ENCODE measurements around the gene MFSD11. TPM values are rescaled to one million over a fixed set of nuclear protein-coding genes. Genes with fewer than 3 reads are reported as not detected.
"Not testable (repeated sequence)": the region's sequence is repeated elsewhere in the genome, so short reads cannot be mapped to it uniquely, and the experiment has no call there.

MFSD11 gene
- total RNA-seq, 2 experiments from 2014 or later, result 10.3 to 15.1 TPM

- Mint-ChIP-seq H3K27ac (no peak overlapping the region), H3K9me3 (ENCODE audit: low read depth) (no peaks in the 10 kb centered on the region), H3K27me3 (no peaks in the 10 kb centered on the region), H3K4me1 (peaks cover 48% of the 10 kb centered on the region), H3K4me3 (no peak overlapping the region), H3K36me3 (ENCODE audit: low read depth) (peaks cover 77% of the 10 kb centered on the region)
- DNase-seq (no peak), ATAC-seq (no peak)
- intact Hi-C loops (cut with DNase I, micrococcal nuclease), result loop anchor here in 1 of 2 experiments (10.0 kb wide), 1 partner anchor 194 kb away; no protein-coding TSS in a partner anchor
- CTCF ChIA-PET, result interaction anchor here (1.0 kb wide), 1 partner anchor 10 kb away, joined by 4 read pairs; no protein-coding TSS in a partner anchor
- POLR2A ChIA-PET, result no interaction called here
These were observed 19.4 kb upstream of the MFSD11 start for GRCh38 chr17:76718516-76718915.

- CTCF ChIA-PET, result no interaction called here
- DNase-seq (no peak), ATAC-seq (no peak)
- Mint-ChIP-seq H3K9me3 (ENCODE audit: low read depth) (no peaks in the 10 kb centered on the region), H3K27ac (no peak overlapping the region), H3K36me3 (ENCODE audit: low read depth) (peaks cover 85% of the 10 kb centered on the region), H3K4me3 (no peak overlapping the region), H3K4me1 (peaks cover 42% of the 10 kb centered on the region), H3K27me3 (no peaks in the 10 kb centered on the region)
- POLR2A ChIA-PET, result no interaction called here
- intact Hi-C loops (cut with DNase I, micrococcal nuclease), result no loop called here
These were observed 17.7 kb upstream of the MFSD11 start for GRCh38 chr17:76720211-76720610.

GRCh38 chr17:76720941-76721340 is 17.0 kb upstream of the MFSD11 start:
- ChIA-PET CTCF (interaction anchor here (0.7 kb wide), 1 partner anchor 38 kb away, joined by 3 read pairs; no protein-coding TSS in a partner anchor), POLR2A (interaction anchor here (1.1 kb wide), 1 partner anchor 14 kb away, joined by 4 read pairs; no protein-coding TSS in a partner anchor)
- peaks cover 89% of the 10 kb centered on the region for H3K36me3 Mint-ChIP-seq (ENCODE audit: low read depth)
- H3K4me3 Mint-ChIP-seq, result no peak overlapping the region
- H3K9me3 Mint-ChIP-seq (ENCODE audit: low read depth), result no peaks in the 10 kb centered on the region
- H3K27ac Mint-ChIP-seq, result no peak overlapping the region
- no peak for ATAC-seq
- intact Hi-C loops (cut with DNase I, micrococcal nuclease), result no loop called here
- no peak for DNase-seq
- peaks cover 40% of the 10 kb centered on the region for H3K4me1 Mint-ChIP-seq
- no peaks in the 10 kb centered on the region for H3K27me3 Mint-ChIP-seq

- Mint-ChIP-seq H3K4me1 (peaks cover 35% of the 10 kb centered on the region), H3K36me3 (ENCODE audit: low read depth) (peaks cover 86% of the 10 kb centered on the region), H3K4me3 (no peak overlapping the region), H3K27me3 (no peaks in the 10 kb centered on the region), H3K27ac (peak overlapping the region; percentile 70), H3K9me3 (ENCODE audit: low read depth) (no peaks in the 10 kb centered on the region)
- ChIA-PET POLR2A (interaction anchor here (1.1 kb wide), 1 partner anchor 14 kb away, joined by 4 read pairs; no protein-coding TSS in a partner anchor), CTCF (interaction anchor here (0.7 to 1.2 kb wide), 2 partner anchors 8 to 38 kb away, joined by 3 read pairs; no protein-coding TSS in a partner anchor)
- intact Hi-C loops (cut with DNase I, micrococcal nuclease), result no loop called here
- DNase-seq (no peak), ATAC-seq (no peak)
These were observed 16.5 kb upstream of the MFSD11 start for GRCh38 chr17:76721463-76721862.

GRCh38 chr17:76722279-76722678 is 15.6 kb upstream of the MFSD11 start:
- Mint-ChIP-seq H3K9me3 (ENCODE audit: low read depth) (no peaks in the 10 kb centered on the region), H3K27ac (no peak overlapping the region), H3K4me3 (no peak overlapping the region), H3K4me1 (peaks cover 33% of the 10 kb centered on the region), H3K36me3 (ENCODE audit: low read depth) (peaks cover 81% of the 10 kb centered on the region), H3K27me3 (no peaks in the 10 kb centered on the region)
- DNase-seq (no peak), ATAC-seq (no peak)
- CTCF ChIA-PET, result interaction anchor here (1.2 kb wide), 1 partner anchor 9 kb away, joined by 3 read pairs; no protein-coding TSS in a partner anchor
- intact Hi-C loops (cut with DNase I, micrococcal nuclease), result no loop called here
- POLR2A ChIA-PET, result no interaction called here

- POLR2A ChIA-PET; H3K27me3 Mint-ChIP-seq; ATAC-seq; DNase-seq; intact Hi-C loops (cut with DNase I, micrococcal nuclease); H3K4me3 Mint-ChIP-seq; H3K9me3 Mint-ChIP-seq (ENCODE audit: low read depth): not testable (repeated sequence)
- Mint-ChIP-seq H3K36me3 (ENCODE audit: low read depth) (peaks cover 85% of the 10 kb centered on the region), H3K27ac (peak overlapping the region; percentile 37), H3K4me1 (peaks cover 33% of the 10 kb centered on the region)
- CTCF ChIA-PET, result interaction anchor here (0.6 to 3.3 kb wide), 3 partner anchors 9 to 51 kb away, joined by 3 to 18 read pairs (median 4); no protein-coding TSS in a partner anchor
These were observed 14.9 kb upstream of the MFSD11 start for GRCh38 chr17:76722977-76723376.

GRCh38 chr17:76723812-76724211 is 14.1 kb upstream of the MFSD11 start:
- Mint-ChIP-seq H3K4me3 (peak overlapping the region; percentile 40), H3K27ac (no peak overlapping the region), H3K9me3 (ENCODE audit: low read depth) (no peaks in the 10 kb centered on the region), H3K27me3 (no peaks in the 10 kb centered on the region), H3K4me1 (peaks cover 40% of the 10 kb centered on the region), H3K36me3 (ENCODE audit: low read depth) (peaks cover 79% of the 10 kb centered on the region)
- POLR2A ChIA-PET, result no interaction called here
- CTCF ChIA-PET, result interaction anchor here (1.2 to 3.3 kb wide), 2 partner anchors 10 to 42 kb away, joined by 4 to 18 read pairs; no protein-coding TSS in a partner anchor
- DNase-seq (no peak), ATAC-seq (no peak)
- intact Hi-C loops (cut with DNase I, micrococcal nuclease), result no loop called here

GRCh38 chr17:76725580-76726230 is 12.2 kb upstream of the MFSD11 start:
- POLR2A ChIA-PET, result interaction anchor here (0.5 to 3.6 kb wide), 7 partner anchors 9 to 1826 kb away, joined by 3 to 44 read pairs (median 4); partner anchors contain the start of genes MFSD11 and SRSF2
- DNase-seq (peak; percentile 88), ATAC-seq (peak; percentile 36)
- H3K36me3 Mint-ChIP-seq (ENCODE audit: low read depth), result peaks cover 78% of the 10 kb centered on the region
- H3K27ac Mint-ChIP-seq, result peak overlapping the region; percentile 93
- CTCF ChIA-PET, result interaction anchor here (1.1 to 3.3 kb wide), 3 partner anchors 9 to 14 kb away, joined by 3 to 18 read pairs (median 7); no protein-coding TSS in a partner anchor
- intact Hi-C loops (cut with DNase I, micrococcal nuclease), result loop anchor here (1.0 to 5.0 kb wide), 14 partner anchors 9 to 1233 kb away; partner anchors contain the start of genes SRSF2 (in 2 of the 2), GALR2 (in 1 of the 2), SEC14L1 (in 1 of the 2) and SRP68 (in 1 of the 2)
- H3K27me3 Mint-ChIP-seq, result no peaks in the 10 kb centered on the region
- H3K4me1 Mint-ChIP-seq, result peaks cover 54% of the 10 kb centered on the region
- no peaks in the 10 kb centered on the region for H3K9me3 Mint-ChIP-seq (ENCODE audit: low read depth)
- H3K4me3 Mint-ChIP-seq, result peak overlapping the region; percentile 97

- ATAC-seq, result peak; percentile 87
- Mint-ChIP-seq H3K36me3 (ENCODE audit: low read depth) (peaks cover 75% of the 10 kb centered on the region), H3K9me3 (ENCODE audit: low read depth) (no peaks in the 10 kb centered on the region), H3K4me3 (peak within 1 kb of the TSS; percentile 97), H3K27ac (peak within 1 kb of the TSS; percentile 98), H3K27me3 (no peaks in the 10 kb centered on the region), H3K4me1 (peaks cover 54% of the 10 kb centered on the region)
- intact Hi-C loops (cut with DNase I, micrococcal nuclease), result loop anchor here (1.0 to 5.0 kb wide), 14 partner anchors 10 to 1232 kb away; partner anchors contain the start of genes SRSF2 (in 2 of the 2), GALR2 (in 1 of the 2), SEC14L1 (in 1 of the 2) and SRP68 (in 1 of the 2)
- peak; percentile 97 for DNase-seq
- CTCF ChIA-PET, result interaction anchor here (1.0 to 3.0 kb wide), 3 partner anchors 10 to 55 kb away, joined by 3 to 22 read pairs (median 7); partner anchors contain the start of gene MXRA7
- POLR2A ChIA-PET, result interaction anchor here (0.5 to 3.6 kb wide), 7 partner anchors 10 to 1827 kb away, joined by 3 to 44 read pairs (median 4); partner anchors contain the start of genes MFSD11 and SRSF2
These were observed 11.6 kb upstream of the MFSD11 start, which contains the start of gene JMJD6 for GRCh38 chr17:76726231-76726775. TSS of gene JMJD6 (minus strand) at chr17:76726606. CDS start at chr17:76726475, 131 bp downstream.

- CTCF ChIA-PET, result interaction anchor here (0.7 to 3.0 kb wide), 8 partner anchors 10 to 863 kb away, joined by 3 to 22 read pairs (median 4); partner anchors contain the start of gene MXRA7
- H3K9me3 Mint-ChIP-seq (ENCODE audit: low read depth), result no peaks in the 10 kb centered on the region
- peak within 1 kb of the TSS; percentile 98 for H3K27ac Mint-ChIP-seq
- peaks cover 52% of the 10 kb centered on the region for H3K4me1 Mint-ChIP-seq
- DNase-seq (peak; percentile 88), ATAC-seq (peak; percentile 50)
- H3K36me3 Mint-ChIP-seq (ENCODE audit: low read depth), result peaks cover 74% of the 10 kb centered on the region
- H3K4me3 Mint-ChIP-seq, result peak within 1 kb of the TSS; percentile 97
- H3K27me3 Mint-ChIP-seq, result no peaks in the 10 kb centered on the region
- intact Hi-C loops (cut with DNase I, micrococcal nuclease), result loop anchor here (1.0 to 5.0 kb wide), 15 partner anchors 10 to 1232 kb away; partner anchors contain the start of genes SRSF2 (in 2 of the 2), GALR2 (in 1 of the 2), SEC14L1 (in 1 of the 2) and SRP68 (in 1 of the 2)
- POLR2A ChIA-PET, result interaction anchor here (0.6 to 3.6 kb wide), 8 partner anchors 10 to 1245 kb away, joined by 3 to 44 read pairs (median 4); partner anchors contain the start of genes MFSD11 and SRSF2
These were observed 10.9 kb upstream of the MFSD11 start, which contains the start of gene METTL23 for GRCh38 chr17:76726776-76727718. TSS of gene METTL23 (plus strand) at chr17:76726839. CDS start at chr17:76729711, 2,872 bp downstream.
